HPDE6-E6E7 (cell line): ENCODE data around the gene MAGOH.
A peak's percentile ranks its signal among the peaks of the same experiment; 100 is the strongest.
"Not testable (repeated sequence)": the region's sequence is repeated elsewhere in the genome, so short reads cannot be mapped to it uniquely, and the experiment has no call there.

Source experiments
- DNase-seq: peaks from one replicate; pipeline ENCODE4 v3.0.0; 2011; ENCODE audit warnings: missing footprints; ENCODE audit errors: extremely low spot score

Gene MAGOH

DNA sequence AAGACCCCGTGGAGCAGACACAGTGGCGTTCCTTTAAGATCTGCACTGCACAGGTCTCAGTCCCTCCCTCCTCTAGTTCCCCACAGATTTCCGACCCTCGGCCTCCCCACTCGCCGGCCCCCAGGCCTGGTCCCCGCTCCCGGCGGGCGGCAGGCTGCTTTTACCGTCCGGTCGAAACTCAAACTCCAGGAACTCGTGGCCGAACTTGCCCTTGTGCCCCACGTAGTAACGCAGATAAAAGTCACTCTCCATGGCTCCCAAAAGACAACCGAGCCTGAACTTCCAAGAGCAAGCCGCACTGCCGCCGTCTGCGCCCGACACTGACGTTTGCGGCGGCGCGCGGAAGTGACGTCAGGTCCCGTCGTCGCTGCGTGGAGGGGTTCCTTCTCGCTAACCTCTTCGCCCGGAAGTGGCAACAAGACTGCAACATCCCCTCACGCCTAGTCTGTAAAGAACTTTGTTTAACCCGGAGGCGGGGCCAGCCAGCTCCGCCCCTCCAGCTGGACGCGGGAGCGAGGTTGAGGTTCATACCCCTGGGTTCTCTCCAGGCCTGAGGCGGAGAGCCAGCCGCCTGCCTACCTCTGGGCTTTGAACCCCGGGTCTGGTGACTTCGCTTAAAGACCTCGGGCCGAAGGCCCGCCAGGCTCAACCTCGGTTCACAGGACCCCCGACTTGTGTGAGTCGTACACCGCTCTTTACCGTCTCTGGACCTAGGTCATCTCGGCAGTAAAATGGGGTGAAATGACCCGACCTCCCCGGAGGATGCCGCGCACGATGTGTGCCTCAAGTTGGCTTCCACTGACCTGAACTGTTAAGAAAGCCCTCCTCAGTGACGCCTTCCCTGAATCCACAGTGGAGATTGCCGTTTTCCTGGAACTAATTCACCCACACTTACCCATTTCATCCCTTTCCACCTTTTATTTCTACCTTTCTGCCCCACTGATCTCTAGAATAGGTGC lies at the start of gene MAGOH:
Gene MAGOH (minus strand): TSS at position 322 of the 959 bp plus-strand sequence. CDS start 70 bp downstream, at position 252.
- DNase-seq, result peak; percentile 96

GRCh38 chr1:53286955-53287354 lies 48.6 kb upstream of the MAGOH start:
- DNase-seq, result no peak

DNA sequence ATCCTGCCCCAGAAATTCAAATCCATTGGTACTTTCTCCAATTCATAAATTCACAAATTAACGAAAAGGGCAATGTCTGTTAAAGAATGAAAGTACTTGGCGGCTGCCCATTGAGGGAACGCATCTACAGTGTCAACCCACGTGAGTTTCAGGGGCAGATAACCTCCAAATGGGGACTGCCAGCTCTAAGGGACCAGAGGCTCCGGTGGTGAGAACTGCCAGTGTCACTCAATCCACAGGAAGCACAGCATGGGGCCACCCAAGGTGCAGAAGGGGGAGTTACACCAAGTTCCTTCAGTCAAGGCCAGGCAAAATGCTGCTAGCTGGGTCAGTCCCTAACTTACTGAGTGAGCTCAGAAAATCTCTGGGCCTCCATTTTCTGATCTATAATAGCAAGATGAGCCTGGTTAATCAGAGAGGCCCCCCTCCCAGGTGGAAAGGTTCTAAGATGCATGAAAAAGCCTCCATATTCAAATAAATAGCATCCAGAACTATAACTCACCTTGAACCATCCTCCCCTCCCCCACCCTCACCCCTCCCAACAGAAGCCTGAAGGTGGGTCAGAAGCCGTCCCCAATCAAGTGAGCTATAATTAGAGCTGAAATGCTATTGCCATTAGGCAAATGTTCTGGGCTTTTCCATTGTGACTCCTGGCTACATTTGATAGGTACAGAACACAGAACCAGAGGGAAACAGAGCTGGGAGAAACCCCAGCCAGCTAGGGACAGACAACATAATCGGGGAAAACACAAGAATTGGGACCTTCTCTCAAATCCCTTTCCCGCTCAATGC lies 47.8 kb upstream of the MAGOH start:
- no peak for DNase-seq

DNA sequence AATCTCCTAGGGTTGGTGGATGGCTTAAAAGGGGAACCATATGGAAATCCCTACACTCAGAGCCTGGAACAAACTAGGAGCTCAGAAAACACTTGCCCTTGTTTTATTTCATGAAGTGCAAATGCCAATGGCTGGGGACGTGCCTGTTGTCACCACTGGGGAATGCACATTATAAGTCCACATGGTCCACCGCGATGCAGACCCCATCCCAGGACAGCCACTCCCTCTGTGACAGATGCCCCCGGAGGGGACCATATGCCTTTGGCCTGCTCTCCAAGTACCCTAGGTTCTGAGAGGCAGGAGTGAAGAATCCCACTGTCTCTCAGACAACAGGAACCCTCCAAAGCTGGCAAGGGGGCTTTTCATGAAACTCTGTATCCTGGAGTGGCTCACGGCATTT lies 47.2 kb upstream of the MAGOH start:
- DNase-seq, result no peak

GRCh38 chr1:53284224-53285020 lies 46.1 kb upstream of the MAGOH start:
- no peak for DNase-seq

DNA sequence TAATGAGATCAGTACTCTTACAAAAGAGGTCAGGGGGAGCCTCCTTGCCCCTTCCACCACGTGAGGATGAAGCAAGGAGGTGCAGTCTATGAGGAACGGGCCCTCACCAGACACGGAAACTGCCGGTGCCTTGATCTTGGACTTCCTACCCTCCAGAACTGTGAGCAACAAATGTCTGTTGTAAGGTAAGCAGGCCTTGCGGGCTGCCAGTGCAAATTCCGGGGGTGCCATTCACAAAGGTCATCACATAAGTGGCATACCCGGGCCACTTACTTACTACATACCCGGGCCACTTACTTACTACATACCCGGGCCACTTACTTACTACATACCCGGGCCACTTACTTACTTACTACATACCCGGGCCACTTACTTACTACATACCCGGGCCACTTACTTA lies 44.8 kb upstream of the MAGOH start:
- not testable (repeated sequence) for DNase-seq

DNA sequence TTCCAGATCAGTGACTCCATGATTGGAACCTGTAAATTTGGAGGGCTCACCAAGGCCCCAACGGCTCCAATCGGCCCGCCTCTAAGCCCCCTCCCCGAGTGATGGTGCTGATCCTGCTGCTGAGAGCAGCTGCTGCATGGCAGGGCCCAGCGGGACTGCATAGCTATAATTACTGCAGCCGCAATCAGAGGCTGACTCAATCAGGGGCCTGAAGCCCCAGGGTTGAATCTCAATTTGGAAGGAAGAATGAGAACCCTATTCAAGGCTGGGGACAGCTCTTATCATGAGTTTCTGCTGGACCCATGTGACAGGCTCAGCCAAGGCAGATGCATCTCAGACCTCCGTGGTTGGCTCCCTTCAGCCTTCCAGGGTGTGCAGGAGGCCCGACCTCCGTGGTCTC lies 42.8 kb upstream of the MAGOH start:
- no peak for DNase-seq

DNA sequence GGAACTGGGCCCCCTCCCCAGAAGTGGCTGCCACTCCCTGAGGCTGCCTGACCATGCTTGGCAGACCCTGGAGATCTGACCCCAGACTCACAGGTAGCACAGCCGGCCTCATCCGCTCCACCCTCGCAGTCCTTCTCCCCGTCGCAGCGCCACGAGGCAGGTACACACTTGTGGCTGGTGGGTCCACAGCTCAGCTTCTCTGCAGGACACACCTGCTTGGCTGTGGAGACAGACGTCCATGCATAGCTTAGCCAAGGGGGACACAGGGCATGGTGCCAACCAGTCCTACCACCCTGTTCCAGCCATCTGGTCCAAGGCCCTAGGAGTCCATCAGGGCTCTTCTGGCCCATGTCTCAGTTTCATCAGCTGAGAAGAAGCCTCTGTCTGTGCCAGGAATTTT lies 42.2 kb upstream of the MAGOH start:
- DNase-seq, result no peak

- no peak for DNase-seq
Measured at GRCh38 chr1:53279296-53280200, 41.2 kb upstream of the MAGOH start.

- DNase-seq, result peak; percentile 72
Measured at GRCh38 chr1:53278298-53278725, 40.0 kb upstream of the MAGOH start.

DNA sequence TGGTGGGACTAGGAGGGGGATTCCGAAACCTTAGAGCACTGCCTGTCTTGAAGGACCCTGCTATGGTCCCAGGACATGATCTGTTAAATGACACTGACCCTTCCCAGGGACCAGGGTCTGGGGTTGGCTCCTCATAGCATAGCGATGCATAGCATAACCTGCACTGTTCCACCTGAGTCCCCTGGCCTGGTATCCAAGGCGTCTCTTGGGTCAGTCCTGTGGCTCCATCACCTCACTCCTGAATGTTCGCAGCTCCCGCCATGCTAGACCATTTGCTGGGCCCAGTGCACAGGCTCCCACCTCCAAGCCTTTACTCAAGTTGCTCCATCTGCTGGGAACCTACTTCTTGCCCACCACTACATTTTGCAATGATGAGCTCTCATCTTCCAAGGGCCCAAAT lies 39.0 kb upstream of the MAGOH start:
- DNase-seq, result no peak

DNA sequence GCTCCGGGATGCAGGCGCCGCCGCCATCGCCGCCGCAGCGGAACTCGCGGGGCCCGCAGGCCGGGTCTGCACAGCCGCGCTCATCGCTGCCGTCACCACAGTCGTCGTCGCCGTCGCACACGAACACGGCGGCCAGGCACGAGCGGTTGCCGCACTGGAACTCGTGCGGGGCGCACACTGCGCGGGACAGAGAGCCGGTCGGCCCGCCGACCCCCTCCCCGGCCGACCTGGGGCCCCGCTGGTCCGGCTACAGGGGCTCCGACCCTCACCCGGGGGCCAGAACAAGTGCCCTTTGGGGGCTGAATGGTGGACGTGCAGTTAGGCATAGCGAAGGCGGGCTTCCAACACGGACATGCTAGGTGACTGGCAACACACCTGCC lies 38.6 kb upstream of the MAGOH start:
- no peak for DNase-seq

GRCh38 chr1:53276153-53276901 lies 38.0 kb upstream of the MAGOH start:
- no peak for DNase-seq

DNA sequence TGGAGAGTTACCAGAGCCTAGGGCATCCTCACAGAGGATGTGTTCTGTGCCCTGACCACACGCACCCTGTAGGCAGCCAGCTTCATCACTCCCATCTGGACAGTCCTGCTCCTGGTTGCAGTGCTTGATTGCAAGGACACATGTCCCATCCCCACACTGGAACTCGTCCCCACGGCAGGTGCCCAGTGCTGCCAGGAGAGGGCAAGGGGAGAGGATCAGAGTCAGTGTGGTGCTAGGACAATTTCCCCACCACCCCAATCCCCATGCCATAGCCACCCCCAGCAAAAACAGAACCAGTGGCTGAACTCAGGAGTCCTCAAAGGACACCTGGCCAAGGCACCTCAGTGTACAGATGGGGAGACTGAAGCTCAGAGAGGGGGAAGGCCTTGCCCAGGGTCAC lies 37.2 kb upstream of the MAGOH start:
- no peak for DNase-seq

DNA sequence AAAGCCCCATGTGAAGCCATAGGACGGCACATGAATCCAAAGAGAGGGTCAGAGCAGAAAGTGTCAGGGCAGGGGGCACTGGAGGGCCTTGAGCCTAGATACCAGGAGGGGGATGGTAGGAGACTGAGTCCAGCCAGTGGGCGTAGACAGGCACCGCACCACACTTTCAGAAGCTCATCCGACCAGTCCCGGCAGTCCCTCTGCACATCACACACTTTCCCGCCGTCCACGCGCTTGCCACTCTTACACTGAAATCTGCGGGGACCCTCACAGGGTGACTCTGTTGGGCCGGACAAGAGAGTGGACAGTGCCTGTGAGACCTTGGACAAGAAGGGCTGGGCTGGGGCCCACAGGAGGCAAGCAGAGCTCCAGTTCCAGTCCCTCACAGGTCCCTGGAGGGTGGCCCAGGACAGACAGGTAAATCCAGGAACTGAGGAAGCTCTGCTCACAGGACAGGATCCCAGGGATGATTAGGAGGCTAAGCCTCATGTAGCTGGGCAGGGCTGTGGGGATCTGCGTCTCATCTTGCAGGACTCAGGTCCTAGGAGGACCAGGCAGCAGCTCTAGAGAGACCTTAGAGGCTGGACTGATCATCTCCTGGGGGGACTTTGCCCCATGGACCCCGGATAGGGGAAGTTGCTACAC lies 36.3 kb upstream of the MAGOH start:
- DNase-seq, result no peak

DNA sequence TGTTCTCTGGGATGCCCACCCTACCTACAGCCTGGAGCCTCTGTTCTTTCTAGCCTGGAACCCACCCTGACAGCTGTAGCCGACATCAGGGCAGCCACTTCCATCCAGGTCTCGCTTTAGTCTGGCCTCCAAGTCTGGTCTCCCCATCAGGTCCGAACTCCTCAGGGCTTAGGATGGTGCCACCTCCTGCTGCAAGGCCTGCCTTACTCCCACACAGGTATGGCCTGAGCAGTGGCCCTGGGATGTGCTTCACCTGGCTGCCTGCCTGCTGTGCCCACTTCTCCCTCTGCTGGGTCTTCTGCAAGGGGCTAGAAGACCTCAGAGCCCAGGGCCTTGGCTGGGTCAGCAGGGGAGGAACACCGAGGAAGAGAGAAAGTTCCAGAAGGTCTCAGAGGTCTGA lies 35.7 kb upstream of the MAGOH start:
- DNase-seq, result no peak

GRCh38 chr1:53273526-53273925 lies 35.2 kb upstream of the MAGOH start:
- peak; percentile 78 for DNase-seq

DNA sequence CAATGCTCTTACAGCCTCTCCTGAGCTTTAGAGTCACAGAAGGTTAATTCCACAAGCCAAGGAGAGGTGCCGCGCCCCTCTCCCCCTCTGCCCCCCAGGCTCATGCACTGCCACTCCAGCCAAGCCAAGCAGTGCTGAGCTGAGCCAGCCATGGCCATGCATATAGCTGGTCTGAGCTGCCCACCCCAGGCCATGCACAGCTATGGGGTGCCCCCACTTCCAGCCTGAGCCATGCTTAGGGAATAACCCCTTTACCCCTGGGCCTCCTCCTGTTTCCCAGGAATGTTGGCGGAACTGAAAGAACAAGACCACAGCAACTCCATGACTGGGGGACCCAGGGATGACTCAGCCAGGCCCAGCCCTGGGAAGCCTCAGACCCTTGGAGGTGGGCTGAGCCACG lies 34.0 kb upstream of the MAGOH start:
- no peak for DNase-seq

DNA sequence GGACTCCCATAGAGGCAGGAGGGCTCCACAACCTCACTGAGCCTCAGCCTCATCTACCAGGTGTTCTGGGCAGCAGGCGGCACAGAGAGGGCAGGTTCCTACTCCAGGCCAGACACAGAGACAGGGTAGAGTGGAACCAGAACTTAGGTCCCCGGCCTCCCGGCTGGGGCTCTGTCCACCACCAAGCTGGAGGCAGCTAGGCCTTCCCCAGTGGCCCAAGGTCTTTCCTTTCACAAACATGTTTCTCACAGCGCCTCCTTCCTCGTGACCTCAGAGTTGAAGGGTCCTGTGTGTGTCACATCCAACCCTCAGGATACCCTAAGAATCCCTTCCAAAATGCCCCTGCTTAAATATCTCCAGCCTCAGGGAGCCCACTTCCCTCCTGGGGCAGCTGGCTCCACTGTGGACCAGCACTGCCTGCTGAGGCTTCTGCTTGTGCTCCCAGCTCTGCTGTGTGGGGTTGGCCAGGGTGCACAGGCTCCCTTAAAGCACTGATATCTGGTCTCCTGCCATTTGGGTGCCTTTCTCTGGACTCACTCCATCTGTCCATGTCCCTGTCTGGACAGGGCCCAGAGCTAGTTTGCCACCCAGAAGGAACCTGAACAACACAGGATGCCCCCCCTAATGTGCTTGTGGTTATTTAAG lies 33.2 kb upstream of the MAGOH start:
- no peak for DNase-seq
